Renal cortex interstitium (tissue), 11 donors: ENCODE data around the gene WRNIP1. TPM values are rescaled to one million over a fixed set of nuclear protein-coding genes. Genes with fewer than 3 reads are reported as not detected.

ENCODE experiments used
- DNase-seq, 11 donors: peaks; one replicate each; pipeline ENCODE4 v3.0.0-alpha.2; 2013; ENCODE audit warnings: low read depth in 9 of 11, low spot score in 4 of 11; ENCODE audit errors: extremely low read depth in 1 of 11
- polyA plus RNA-seq, 3 donors: library from polyadenylated mRNA; unstranded; fragments of 120-200 nt; gene quantifications; one replicate each; pipeline ENCODE4 v1.2.1, GENCODE V29; 2013; ENCODE audit not compliant: insufficient read length in 3 of 3

WRNIP1 gene
- polyA plus RNA-seq, 3 donors, result 52.9 to 57.8 (median 54.6) TPM

GRCh38 chr6:2733736-2734480, 31.3 kb upstream of the WRNIP1 start:
- DNase-seq, result no peak

- DNase-seq, result no peak
Measured at GRCh38 chr6:2734488-2735166, 30.6 kb upstream of the WRNIP1 start.

DNA sequence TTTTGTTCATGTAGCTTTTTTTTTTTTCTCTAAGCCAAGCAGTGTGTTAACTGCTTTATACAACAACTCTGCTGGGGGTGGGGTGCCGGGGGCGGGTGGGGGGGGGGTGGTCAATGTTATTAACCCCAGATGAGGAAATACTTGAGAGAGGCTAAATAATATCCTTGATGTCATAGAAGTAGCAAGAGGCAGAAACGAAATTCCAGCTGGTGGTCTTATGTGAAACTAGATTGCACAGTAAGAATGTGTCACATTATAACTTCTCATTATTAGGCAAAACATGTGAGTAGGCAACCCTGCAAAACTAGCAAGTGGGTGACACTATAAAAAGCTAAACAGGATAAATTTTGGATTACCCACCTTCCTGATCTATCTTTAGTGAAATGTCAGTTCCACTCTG, 27.3 kb upstream of the WRNIP1 start:
- DNase-seq, result no peak

GRCh38 chr6:2738373-2738979, 26.7 kb upstream of the WRNIP1 start:
- peak in 10 of 11 donors; percentile 48 to 68 (median 54) for DNase-seq

DNA sequence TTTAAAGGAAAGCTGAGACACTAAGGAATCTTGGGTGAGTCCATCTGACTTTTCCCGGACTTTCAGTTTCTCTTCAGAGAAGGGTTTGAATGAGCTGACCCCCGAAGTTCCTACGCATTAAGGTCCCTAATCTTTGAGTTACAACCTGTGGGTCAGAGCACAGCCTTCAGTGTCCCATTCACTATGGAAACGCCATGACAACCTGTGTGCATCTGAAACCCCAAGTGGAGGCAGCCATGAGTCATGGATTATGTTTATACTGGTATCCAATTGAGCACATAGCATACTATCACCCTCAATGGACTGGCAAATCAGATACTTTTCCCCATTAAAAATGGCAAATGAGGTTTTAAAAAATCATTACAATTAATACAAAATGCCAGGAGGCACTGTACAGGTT, 25.9 kb upstream of the WRNIP1 start:
- DNase-seq, result no peak

GRCh38 chr6:2740581-2740980, 24.6 kb upstream of the WRNIP1 start:
- no peak for DNase-seq

- no peak for DNase-seq
Measured at GRCh38 chr6:2741756-2742155, 23.4 kb upstream of the WRNIP1 start.

DNA sequence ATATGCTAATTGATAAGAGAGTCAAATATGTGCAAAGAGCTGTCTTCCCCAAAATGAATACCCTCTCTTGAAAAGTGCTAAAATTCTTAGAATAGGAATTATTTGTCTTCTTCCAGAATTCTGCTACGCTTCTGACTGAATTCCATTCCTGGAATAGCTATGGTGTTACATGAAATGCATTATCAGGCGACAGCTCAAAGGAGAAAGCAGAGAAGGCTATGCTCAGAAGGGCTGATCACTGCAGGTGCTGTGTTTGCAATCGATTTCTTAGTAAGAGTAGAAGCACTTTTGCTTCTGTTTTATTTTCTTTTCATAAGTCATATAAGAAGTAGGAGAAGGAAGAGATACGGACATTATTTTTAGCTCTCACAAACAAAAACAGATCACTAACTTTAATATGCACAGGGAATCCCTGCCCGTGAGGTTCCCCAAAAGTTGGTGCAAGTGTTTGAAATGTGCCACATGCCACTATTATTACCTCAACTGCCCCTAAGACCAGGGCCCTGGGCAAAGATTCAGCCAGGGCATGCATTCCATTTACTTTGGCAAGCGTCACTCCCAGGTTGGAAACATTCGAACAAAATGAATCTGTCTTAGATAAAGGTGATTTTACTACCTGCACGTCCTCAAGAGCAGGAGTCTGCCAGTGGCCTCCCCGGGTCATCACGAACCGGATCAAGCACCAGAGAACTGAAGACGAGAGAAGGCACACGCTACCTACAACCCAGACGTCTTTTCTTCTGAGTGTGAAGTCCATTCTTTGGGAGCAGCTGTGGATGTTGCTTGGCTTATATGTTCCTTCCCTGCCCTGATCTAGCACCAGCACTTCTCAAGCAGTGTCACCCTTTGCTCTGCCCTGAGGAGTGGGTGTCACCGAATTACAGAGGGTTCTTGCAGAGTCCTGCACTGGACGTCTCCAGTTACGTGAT, 21.6 kb upstream of the WRNIP1 start:
- DNase-seq, result no peak

GRCh38 chr6:2744209-2744771, 20.9 kb upstream of the WRNIP1 start:
- DNase-seq, result no peak

- DNase-seq, result no peak
Measured at GRCh38 chr6:2744778-2745177, 20.4 kb upstream of the WRNIP1 start.

DNA sequence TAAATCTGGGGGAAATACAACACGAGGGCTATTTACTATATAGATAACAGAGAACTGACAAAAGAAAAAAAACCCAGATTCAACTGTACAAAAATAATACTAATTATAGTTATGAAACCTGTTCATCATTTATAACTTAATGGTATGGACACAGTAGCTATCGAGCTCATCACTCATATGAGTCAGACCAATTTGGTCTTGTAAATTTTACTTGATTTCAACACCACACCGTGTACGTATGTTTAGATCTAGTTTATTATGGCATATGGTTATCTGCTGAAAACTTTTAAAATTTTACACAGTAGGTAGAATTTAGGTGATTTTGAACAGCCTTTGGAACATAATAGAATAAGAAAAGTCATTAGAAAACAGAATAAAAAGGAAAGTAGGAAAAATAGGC, 19.9 kb upstream of the WRNIP1 start:
- DNase-seq, result no peak

- DNase-seq, result no peak
Measured at GRCh38 chr6:2746557-2747061, 18.6 kb upstream of the WRNIP1 start.

DNA sequence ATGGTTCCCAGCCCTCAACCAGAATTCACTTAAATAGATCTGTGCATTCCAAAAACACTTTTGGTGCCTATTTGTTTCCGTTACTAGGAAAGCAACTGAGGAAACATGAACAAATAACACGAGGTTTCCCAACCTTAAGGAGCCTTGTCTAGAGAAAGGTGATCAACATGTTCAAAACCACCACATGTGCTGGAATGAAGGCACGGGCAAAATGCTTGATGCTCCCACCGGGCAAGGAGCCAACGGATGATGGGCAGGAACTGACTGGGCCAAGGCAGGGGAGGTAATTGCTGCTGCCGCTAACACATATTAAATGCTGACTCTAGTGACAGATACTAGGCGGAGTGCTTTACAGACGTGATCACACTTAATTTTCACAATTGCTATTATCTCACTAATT, 17.0 kb upstream of the WRNIP1 start:
- DNase-seq, result no peak

DNA sequence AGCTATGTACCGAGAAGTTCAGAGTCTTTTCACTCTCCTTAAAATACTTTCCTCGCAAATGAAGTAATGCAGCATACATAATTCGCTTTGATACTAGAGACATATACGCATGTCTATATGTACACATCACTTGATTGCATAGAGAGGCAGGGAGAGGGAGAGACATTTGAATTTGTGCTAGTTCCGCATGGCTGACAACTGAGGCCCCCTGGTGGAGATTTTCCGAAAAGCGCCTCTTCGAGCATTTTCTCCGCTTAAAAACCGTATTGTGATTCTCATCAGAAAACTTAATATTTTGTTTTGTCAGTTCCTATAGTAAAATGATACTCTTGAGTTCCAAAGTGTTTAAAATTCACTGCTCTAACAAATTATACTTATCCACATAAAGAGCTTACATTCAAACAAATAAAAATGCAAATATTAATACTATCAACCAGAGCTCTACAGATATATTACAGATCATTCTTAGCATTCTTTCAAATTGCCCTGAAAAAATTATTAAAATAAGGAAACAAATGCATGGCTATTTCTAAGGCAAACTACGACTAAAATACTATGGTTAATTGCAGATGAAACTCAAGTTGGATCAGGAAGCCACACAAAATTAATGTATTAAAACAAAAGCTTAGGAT, 15.1 kb upstream of the WRNIP1 start:
- peak in 6 of 11 donors; percentile 53 to 68 (median 59) for DNase-seq

DNA sequence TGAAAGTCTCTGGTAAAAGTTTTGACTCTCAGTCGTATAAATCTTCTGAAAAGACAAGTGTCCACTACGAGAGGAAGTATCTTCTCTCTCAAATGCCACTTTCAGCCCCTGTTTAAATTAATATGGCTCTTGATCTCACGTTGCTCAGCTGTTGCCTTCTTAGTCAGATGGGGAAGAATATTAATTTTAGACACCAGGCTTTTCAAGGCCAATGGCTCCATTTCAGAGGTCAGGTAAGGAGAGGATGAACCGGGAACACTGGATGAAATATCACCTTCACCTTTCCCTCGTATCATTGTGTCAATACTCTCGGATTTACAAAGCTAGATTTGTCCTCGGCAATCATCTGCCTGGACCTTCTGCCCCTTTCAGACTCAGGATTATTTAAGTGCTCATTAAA, 14.4 kb upstream of the WRNIP1 start, which contains the start of gene MYLK4:
Gene MYLK4 (minus strand): TSS at position 91 of the 400 bp plus-strand sequence. CDS start 1,628 bp downstream, outside the sequence.
- DNase-seq, result no peak

DNA sequence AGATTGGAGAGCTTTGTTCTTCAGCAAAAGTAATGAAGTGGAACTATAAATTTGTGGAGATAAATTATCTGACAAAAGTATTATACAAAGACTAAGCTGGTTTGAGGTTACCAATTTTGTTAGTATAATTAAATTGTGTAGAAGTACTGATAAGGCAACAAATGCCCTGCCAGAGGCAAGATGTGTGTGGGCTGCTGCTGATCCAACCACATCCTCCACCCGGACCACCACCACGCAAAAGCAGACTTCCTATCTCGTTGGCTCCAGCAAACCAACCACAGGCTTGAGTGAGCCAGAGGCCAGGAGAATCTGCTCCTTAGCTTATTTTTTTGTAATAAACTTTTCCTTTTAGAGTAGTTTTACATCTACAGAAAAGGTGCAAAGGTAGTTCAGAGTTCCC, 13.3 kb upstream of the WRNIP1 start:
- no peak for DNase-seq

- no peak for DNase-seq
Measured at GRCh38 chr6:2752477-2753109, 12.6 kb upstream of the WRNIP1 start.

DNA sequence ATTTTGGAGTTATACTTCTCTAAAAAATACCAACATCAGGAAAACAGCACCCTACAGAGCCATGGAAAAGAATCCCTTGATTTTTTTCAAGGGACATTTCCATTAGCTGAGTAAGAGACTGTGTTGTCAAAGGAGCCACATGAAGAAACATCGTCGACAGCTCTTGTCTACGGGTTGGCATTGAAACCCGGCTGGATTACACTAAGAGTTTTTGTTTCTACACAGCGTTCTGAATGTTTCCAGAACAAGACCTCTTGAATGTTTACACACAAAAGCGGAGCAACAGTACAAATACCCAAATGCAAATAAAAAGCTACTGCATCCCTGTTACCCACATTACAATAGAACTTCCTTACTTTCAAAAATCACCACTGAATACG, 12.1 kb upstream of the WRNIP1 start:
- no peak for DNase-seq
